Right lobe of liver (tissue), 4 donors: ENCODE measurements around the gene TTLL1.

Experiments used
- CTCF ChIP-seq, 4 donors: fragments of 200-600 bp in 3 of 4; fragments of 450-650 bp in 1 of 4; IDR thresholded peaks; one replicate each; pipeline versions ENCODE4 v1.5.1 to v1.8.0; 2016 to 2022; ENCODE audit warnings: antibody characterized with exemption in 4 of 4, mild to moderate bottlenecking in 2 of 4
- POLR2A ChIP-seq: fragments of 450-650 bp; IDR thresholded peaks from one replicate; pipeline ENCODE4 v1.6.1; 2017; ENCODE audit warnings: antibody characterized with exemption, mild to moderate bottlenecking
- donor health status: DM: no; HTN: no; CAD: no.
- donor health status: DM: no; HTN: no; CAD: no.
- donor health status: DM: no; HTN: yes; CAD: no.

- TF ChIP-seq CTCF (IDR thresholded peaks at IDR 0.05) = no peak
- no peak for TF ChIP-seq POLR2A
Measured at GRCh38 chr22:43004362-43005035, 84.7 kb downstream of the TTLL1 start.
